Loucy (cell line): ENCODE results near the gene SASH1.
A peak's percentile ranks its signal among the peaks of the same experiment; 100 is the strongest.

Experiments
- H2AFZ ChIP-seq: fragments of 200-600 bp; sonication (generic); 2 replicates; pipeline ENCODE4 v1.6.0; 2016; ENCODE audit warnings: antibody characterized with exemption, mild to moderate bottlenecking, low read length, moderate library complexity
- H3F3A ChIP-seq: fragments of 200-600 bp; 2 replicates; pipeline ENCODE4 v1.6.0; 2016; ENCODE audit warnings: antibody characterized with exemption, low read depth, mild to moderate bottlenecking
- H3K27me3 ChIP-seq: fragments of 200-600 bp; sonication (generic); 2 replicates; pipeline ENCODE4 v1.6.1; 2014; ENCODE audit warnings: low read length, mild to moderate bottlenecking; ENCODE audit not compliant: insufficient read depth, poor library complexity, severe bottlenecking
- H3K36me3 ChIP-seq: fragments of 200-600 bp; sonication (generic); 2 replicates; pipeline ENCODE4 v1.6.1; 2016; ENCODE audit warnings: low read length; ENCODE audit not compliant: insufficient read depth
- H3K4me1 ChIP-seq: fragments of 200-600 bp; sonication (generic); 2 replicates; pipeline ENCODE4 v1.5.1; 2014; ENCODE audit warnings: low read length, mild to moderate bottlenecking; ENCODE audit not compliant: insufficient read depth, poor library complexity, severe bottlenecking
- H3K4me2 ChIP-seq: fragments of 200-600 bp; sonication (generic); 2 replicates; pipeline ENCODE4 v1.6.0; 2014; ENCODE audit warnings: antibody characterized with exemption, low read length, low read depth, mild to moderate bottlenecking; ENCODE audit not compliant: poor library complexity, severe bottlenecking
- H3K4me3 ChIP-seq: fragments of 200-600 bp; sonication (generic); 2 replicates; pipeline ENCODE4 v1.5.1; 2014; ENCODE audit warnings: low read length, mild to moderate bottlenecking, mixed read lengths; ENCODE audit not compliant: poor library complexity, severe bottlenecking
- H3K79me2 ChIP-seq: fragments of 200-600 bp; sonication (generic); 2 replicates; pipeline ENCODE4 v1.6.1; 2014; ENCODE audit warnings: low read length; ENCODE audit not compliant: insufficient read depth
- H3K9ac ChIP-seq: fragments of 200-600 bp; sonication (generic); 2 replicates; pipeline ENCODE4 v1.6.0; 2014; ENCODE audit warnings: mild to moderate bottlenecking, low read depth, low read length, moderate library complexity; ENCODE audit not compliant: poor library complexity, severe bottlenecking
- H3K9me2 ChIP-seq: fragments of 200-600 bp; sonication (generic); replicated peaks from 2 replicates; pipeline ENCODE4 v1.6.1; 2016; ENCODE audit warnings: low read depth, low read length, mixed read lengths
- H3K9me3 ChIP-seq: fragments of 200-600 bp; sonication (generic); 2 replicates; pipeline ENCODE4 v1.6.1; 2014; ENCODE audit warnings: mild to moderate bottlenecking, antibody characterized with exemption, low read length, low read depth; ENCODE audit not compliant: insufficient read depth
- H4K20me1 ChIP-seq: fragments of 200-600 bp; sonication (generic); 2 replicates; pipeline ENCODE4 v1.6.0; 2014; ENCODE audit warnings: antibody characterized with exemption, low read length, mild to moderate bottlenecking; ENCODE audit not compliant: insufficient read depth, poor library complexity, severe bottlenecking
- EZH2phosphoT487 ChIP-seq: fragments of 200-600 bp; IDR thresholded peaks from 2 replicates; pipeline ENCODE4 v1.6.1; 2018; ENCODE audit warnings: antibody characterized with exemption, mild to moderate bottlenecking, moderate library complexity, borderline replicate concordance
- TF ChIP-seq, protein P1 (sequence below): fragments of 200-600 bp; sonication (generic); conservative IDR thresholded peaks from 2 replicates; pipeline ENCODE4 v1.5.1; 2014; ENCODE audit warnings: mild to moderate bottlenecking, antibody characterized with exemption, low read length

The SASH1 gene

DNA sequence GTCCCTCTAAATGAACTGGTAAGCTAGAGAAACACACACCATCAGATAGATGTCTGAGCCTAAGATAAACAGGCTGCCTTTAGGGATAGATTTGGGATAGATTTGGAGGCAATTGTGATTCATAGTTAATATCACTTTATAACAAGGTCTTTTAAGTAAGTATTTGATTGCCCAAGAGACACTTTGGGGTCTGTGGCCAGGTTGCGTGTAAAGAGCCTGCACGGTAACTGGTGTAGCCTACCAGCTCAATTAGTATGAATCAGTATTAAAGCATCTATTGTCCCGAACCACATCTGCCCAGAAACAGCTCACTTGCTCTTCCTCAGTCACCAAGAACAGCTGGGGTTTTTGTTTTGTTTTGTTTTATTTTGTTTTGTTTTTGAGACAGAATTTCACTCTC lies 193.3 kb downstream of the SASH1 start:
- Histone ChIP-seq H3K9me2 (no peaks in the 10 kb centered on the region), H3F3A (no peaks in the 10 kb centered on the region), H3K4me1 (peaks cover 16% of the 10 kb centered on the region), H3K4me3 (no peak overlapping the region), H3K9me3 (no peaks in the 10 kb centered on the region), H3K36me3 (no peaks in the 10 kb centered on the region), H3K79me2 (no peaks in the 10 kb centered on the region), H2AFZ (no peak overlapping the region), H4K20me1 (no peaks in the 10 kb centered on the region), H3K9ac (no peak overlapping the region), H3K27me3 (no peaks in the 10 kb centered on the region), H3K4me2 (no peak overlapping the region)
- TF ChIP-seq, protein P1, sequence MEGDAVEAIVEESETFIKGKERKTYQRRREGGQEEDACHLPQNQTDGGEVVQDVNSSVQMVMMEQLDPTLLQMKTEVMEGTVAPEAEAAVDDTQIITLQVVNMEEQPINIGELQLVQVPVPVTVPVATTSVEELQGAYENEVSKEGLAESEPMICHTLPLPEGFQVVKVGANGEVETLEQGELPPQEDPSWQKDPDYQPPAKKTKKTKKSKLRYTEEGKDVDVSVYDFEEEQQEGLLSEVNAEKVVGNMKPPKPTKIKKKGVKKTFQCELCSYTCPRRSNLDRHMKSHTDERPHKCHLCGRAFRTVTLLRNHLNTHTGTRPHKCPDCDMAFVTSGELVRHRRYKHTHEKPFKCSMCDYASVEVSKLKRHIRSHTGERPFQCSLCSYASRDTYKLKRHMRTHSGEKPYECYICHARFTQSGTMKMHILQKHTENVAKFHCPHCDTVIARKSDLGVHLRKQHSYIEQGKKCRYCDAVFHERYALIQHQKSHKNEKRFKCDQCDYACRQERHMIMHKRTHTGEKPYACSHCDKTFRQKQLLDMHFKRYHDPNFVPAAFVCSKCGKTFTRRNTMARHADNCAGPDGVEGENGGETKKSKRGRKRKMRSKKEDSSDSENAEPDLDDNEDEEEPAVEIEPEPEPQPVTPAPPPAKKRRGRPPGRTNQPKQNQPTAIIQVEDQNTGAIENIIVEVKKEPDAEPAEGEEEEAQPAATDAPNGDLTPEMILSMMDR = no peak
- no peak for TF ChIP-seq EZH2phosphoT487

DNA sequence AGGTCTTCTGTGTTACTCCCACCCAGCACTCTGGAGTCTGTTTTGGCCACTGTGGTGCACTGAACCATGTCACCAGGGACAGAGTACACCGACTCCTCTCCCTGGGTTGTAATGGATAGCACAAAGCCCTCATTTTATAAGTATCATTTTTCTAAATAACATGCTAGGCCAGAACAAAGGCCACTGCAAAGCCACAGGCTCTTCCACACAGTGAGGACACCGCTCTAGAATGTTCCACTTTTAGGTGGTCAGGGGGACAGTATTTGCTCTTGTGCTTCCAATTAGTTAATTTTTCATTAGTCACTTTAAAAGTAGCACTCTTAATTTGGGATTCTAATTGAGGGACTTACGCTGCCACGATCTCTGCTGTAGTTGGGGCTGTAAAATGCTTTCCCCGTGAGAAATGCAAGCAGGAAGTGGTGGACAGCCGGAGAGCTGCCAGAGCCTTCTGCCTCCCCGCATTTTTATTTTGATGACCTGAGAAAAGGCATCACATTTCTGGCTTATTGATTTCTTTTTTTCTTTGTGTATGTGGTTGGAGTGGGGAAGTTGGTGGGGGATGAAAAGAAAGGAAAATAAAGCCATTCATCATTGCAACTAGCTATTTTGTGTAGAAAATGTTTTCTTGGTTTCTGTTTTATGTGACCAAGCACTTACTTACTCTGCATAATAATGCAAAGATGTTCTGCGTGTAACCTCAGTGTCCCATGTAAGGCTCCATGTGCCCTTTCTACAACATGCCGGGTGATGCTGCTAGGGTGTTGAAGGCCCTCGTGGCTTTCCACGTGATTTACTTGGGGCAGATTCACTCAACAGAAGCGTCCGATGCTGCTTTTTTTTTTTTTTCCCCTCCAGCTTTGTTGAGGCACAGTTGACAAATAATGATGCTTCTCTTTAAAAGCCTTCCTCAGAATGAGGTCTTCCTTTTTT lies 195.9 kb downstream of the SASH1 start:
- no peaks in the 10 kb centered on the region for H3K79me2 ChIP-seq
- peak overlapping the region; percentile 38 for H3K4me2 ChIP-seq

DNA sequence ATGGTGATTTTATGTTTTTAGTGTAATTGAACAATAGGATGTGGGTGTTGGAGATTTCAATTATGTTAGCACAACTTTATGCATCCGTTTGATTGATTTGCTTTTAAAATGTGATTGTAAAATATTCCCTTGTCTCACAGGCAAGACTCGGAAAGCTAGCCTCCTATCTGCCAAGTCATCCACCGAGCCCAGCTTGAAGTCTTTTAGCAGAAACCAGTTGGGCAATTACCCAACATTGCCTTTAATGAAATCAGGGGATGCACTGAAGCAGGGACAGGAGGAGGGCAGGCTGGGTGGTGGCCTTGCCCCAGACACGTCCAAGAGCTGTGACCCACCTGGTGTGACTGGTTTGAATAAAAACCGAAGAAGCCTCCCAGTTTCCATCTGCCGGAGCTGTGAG lies 200.9 kb downstream of the SASH1 start:
- Histone ChIP-seq H3K9me2 (no peaks in the 10 kb centered on the region), H3K4me2 (no peak overlapping the region), H3K36me3 (no peaks in the 10 kb centered on the region), H3K9me3 (no peaks in the 10 kb centered on the region), H2AFZ (no peak overlapping the region), H3F3A (no peaks in the 10 kb centered on the region), H3K79me2 (no peaks in the 10 kb centered on the region), H3K9ac (no peak overlapping the region), H3K27me3 (no peaks in the 10 kb centered on the region), H4K20me1 (no peaks in the 10 kb centered on the region), H3K4me1 (peaks cover 16% of the 10 kb centered on the region), H3K4me3 (no peak overlapping the region)
- TF ChIP-seq, protein P1 = no peak
- TF ChIP-seq EZH2phosphoT487 = no peak

More for the DNA sequence above, 195.9 kb downstream of the SASH1 start:
- Histone ChIP-seq H4K20me1 (no peaks in the 10 kb centered on the region), H3K9me2 (no peaks in the 10 kb centered on the region), H3K4me3 (peak overlapping the region; percentile 2), H3K36me3 (no peaks in the 10 kb centered on the region), H3K27me3 (no peaks in the 10 kb centered on the region), H2AFZ (peak overlapping the region; percentile 60), H3K9ac (no peak overlapping the region), H3F3A (no peaks in the 10 kb centered on the region), H3K4me1 (peaks cover 23% of the 10 kb centered on the region), H3K9me3 (no peaks in the 10 kb centered on the region)
- no peak for TF ChIP-seq EZH2phosphoT487
- TF ChIP-seq, protein P1 = no peak
